ENCODE results near the gene CGA.

Gene CGA

GRCh38 chr6:87122477-87122876 is 27.6 kb upstream of the CGA start:
- TF ChIP-seq, protein P1, sequence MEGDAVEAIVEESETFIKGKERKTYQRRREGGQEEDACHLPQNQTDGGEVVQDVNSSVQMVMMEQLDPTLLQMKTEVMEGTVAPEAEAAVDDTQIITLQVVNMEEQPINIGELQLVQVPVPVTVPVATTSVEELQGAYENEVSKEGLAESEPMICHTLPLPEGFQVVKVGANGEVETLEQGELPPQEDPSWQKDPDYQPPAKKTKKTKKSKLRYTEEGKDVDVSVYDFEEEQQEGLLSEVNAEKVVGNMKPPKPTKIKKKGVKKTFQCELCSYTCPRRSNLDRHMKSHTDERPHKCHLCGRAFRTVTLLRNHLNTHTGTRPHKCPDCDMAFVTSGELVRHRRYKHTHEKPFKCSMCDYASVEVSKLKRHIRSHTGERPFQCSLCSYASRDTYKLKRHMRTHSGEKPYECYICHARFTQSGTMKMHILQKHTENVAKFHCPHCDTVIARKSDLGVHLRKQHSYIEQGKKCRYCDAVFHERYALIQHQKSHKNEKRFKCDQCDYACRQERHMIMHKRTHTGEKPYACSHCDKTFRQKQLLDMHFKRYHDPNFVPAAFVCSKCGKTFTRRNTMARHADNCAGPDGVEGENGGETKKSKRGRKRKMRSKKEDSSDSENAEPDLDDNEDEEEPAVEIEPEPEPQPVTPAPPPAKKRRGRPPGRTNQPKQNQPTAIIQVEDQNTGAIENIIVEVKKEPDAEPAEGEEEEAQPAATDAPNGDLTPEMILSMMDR (IDR thresholded peaks at IDR 0.05; ENCODE audit: control insufficient read depth, insufficient read depth, low read depth, low read length, missing control alignments): no peak
- H3K4me3 ChIP-seq (ENCODE audit: control insufficient read depth, low read depth, low read length): no peak overlapping the region
- DNase-seq (ENCODE audit: low read depth): no peak

- no peak overlapping the region for H3K4me3 ChIP-seq (ENCODE audit: control insufficient read depth, low read depth, low read length)
- TF ChIP-seq, protein P1 (IDR thresholded peaks at IDR 0.05; ENCODE audit: control insufficient read depth, insufficient read depth, low read depth, low read length, missing control alignments): no peak
- no peak for DNase-seq (ENCODE audit: low read depth)
These were observed 23.1 kb upstream of the CGA start for GRCh38 chr6:87118054-87118453.

DNA sequence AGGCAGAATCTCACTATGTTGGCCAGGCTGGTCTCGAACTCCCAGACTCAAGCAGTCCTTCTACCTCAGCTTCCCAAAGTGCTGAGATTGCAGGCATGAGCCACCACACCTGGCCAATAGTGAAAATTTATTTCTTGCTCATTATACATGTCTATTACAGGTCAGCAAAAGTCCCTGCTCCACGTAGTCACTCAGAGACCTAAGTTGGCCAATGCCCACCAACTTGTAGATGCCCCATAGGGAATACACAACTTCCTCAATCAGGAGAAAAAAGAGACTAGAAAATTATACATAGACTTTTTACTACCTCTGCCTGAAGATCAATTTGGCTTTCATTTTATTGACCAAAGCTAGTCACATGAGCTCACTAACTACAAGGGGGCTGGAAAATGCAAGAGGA is 22.0 kb upstream of the CGA start:
- no peak for DNase-seq (ENCODE audit: low read depth)
- TF ChIP-seq, protein P1 (IDR thresholded peaks at IDR 0.05; ENCODE audit: control insufficient read depth, insufficient read depth, low read depth, low read length, missing control alignments): no peak
- H3K4me3 ChIP-seq (ENCODE audit: control insufficient read depth, low read depth, low read length): no peak overlapping the region

GRCh38 chr6:87115402-87116135 is 20.7 kb upstream of the CGA start:
- no peak overlapping the region for H3K4me3 ChIP-seq (ENCODE audit: control insufficient read depth, low read depth, low read length)
- TF ChIP-seq, protein P1 (IDR thresholded peaks at IDR 0.05; ENCODE audit: control insufficient read depth, insufficient read depth, low read depth, low read length, missing control alignments): no peak
- no peak for DNase-seq (ENCODE audit: low read depth)

DNA sequence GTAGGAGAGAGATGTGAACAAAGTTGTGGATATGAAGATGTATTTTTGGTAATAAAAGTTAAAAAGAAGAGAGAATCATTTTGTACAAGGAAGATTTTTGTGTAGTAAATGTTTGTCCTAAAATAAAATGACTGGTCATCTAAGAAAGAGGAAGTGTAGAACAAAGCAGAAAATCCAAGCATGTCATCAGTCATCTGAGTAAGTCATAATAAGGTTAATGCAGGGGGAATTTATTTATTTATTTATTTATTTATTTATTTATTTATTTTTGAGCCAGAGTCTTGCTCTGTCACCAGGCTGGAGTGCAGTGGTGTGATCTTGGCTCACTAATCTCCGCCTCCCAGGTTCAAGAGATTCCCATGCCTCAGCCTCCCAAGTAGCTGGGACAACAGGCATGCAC is 15.7 kb upstream of the CGA start:
- DNase-seq (ENCODE audit: low read depth): no peak
- no peak overlapping the region for H3K4me3 ChIP-seq (ENCODE audit: control insufficient read depth, low read depth, low read length)
- TF ChIP-seq, protein P1 (IDR thresholded peaks at IDR 0.05; ENCODE audit: control insufficient read depth, insufficient read depth, low read depth, low read length, missing control alignments): no peak

DNA sequence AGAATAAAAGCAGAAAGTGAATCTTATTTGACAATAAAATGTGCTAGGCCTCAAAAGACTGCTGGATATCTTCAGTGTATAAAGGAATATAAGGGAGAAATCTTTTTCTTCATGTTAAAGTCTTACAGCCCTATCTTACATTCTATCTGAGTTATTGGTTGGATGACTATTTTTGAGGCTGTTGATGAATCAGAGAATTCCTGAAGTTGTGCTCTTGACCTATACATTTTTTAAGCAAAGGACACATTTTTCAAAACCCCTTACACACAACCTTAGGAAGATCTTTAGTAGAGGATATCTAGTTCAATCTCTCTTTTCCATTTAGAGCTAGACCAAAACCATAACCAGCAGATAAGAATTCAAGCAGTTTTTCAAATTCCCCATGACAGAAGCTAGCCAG is 10.9 kb upstream of the CGA start:
- no peak for DNase-seq (ENCODE audit: low read depth)
- TF ChIP-seq, protein P1 (IDR thresholded peaks at IDR 0.05; ENCODE audit: control insufficient read depth, insufficient read depth, low read depth, low read length, missing control alignments): no peak
- no peak overlapping the region for H3K4me3 ChIP-seq (ENCODE audit: control insufficient read depth, low read depth, low read length)

Data from AG09309 (cell line).